ENCODE data around the gene EVI2B.
"Not testable (repeated sequence)": the region's sequence is repeated elsewhere in the genome, so short reads cannot be mapped to it uniquely, and the experiment has no call there.

- TF ChIP-seq, protein P1, sequence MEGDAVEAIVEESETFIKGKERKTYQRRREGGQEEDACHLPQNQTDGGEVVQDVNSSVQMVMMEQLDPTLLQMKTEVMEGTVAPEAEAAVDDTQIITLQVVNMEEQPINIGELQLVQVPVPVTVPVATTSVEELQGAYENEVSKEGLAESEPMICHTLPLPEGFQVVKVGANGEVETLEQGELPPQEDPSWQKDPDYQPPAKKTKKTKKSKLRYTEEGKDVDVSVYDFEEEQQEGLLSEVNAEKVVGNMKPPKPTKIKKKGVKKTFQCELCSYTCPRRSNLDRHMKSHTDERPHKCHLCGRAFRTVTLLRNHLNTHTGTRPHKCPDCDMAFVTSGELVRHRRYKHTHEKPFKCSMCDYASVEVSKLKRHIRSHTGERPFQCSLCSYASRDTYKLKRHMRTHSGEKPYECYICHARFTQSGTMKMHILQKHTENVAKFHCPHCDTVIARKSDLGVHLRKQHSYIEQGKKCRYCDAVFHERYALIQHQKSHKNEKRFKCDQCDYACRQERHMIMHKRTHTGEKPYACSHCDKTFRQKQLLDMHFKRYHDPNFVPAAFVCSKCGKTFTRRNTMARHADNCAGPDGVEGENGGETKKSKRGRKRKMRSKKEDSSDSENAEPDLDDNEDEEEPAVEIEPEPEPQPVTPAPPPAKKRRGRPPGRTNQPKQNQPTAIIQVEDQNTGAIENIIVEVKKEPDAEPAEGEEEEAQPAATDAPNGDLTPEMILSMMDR (IDR thresholded peaks at IDR 0.05; ENCODE audit: poor library complexity, severe bottlenecking): not testable (repeated sequence)
- not testable (repeated sequence) for TF ChIP-seq POLR2AphosphoS5 (IDR thresholded peaks at IDR 0.05); EP300 (conservative IDR thresholded peaks at IDR 0.05; ENCODE audit: poor library complexity, severe bottlenecking); MXI1 (conservative IDR thresholded peaks at IDR 0.05; ENCODE audit: poor library complexity, severe bottlenecking); TAF1 (IDR thresholded peaks at IDR 0.05; ENCODE audit: low read depth)
Measured at GRCh38 chr17:31287932-31288331, 25.9 kb downstream of the EVI2B start.
